ENCODE results near the gene GRIN2B.

The GRIN2B gene

GRCh38 chr12:13952096-13952495, 29.3 kb downstream of the GRIN2B start:
- no peaks in the 10 kb centered on the region for H3K36me3 ChIP-seq (ENCODE audit: insufficient read depth)
- no peak overlapping the region for H3K27ac ChIP-seq
- H3K27me3 ChIP-seq (ENCODE audit: insufficient read depth, low read depth) = no peaks in the 10 kb centered on the region
- no peak overlapping the region for H3K4me3 ChIP-seq (IDR thresholded peaks at IDR 0.05; ENCODE audit: insufficient read depth, low read depth, low read length)
- no peak overlapping the region for H3K9ac ChIP-seq
- no peaks in the 10 kb centered on the region for H3K4me1 ChIP-seq (ENCODE audit: low read depth, poor library complexity, severe bottlenecking)
- TF ChIP-seq, protein P1, sequence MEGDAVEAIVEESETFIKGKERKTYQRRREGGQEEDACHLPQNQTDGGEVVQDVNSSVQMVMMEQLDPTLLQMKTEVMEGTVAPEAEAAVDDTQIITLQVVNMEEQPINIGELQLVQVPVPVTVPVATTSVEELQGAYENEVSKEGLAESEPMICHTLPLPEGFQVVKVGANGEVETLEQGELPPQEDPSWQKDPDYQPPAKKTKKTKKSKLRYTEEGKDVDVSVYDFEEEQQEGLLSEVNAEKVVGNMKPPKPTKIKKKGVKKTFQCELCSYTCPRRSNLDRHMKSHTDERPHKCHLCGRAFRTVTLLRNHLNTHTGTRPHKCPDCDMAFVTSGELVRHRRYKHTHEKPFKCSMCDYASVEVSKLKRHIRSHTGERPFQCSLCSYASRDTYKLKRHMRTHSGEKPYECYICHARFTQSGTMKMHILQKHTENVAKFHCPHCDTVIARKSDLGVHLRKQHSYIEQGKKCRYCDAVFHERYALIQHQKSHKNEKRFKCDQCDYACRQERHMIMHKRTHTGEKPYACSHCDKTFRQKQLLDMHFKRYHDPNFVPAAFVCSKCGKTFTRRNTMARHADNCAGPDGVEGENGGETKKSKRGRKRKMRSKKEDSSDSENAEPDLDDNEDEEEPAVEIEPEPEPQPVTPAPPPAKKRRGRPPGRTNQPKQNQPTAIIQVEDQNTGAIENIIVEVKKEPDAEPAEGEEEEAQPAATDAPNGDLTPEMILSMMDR (conservative IDR thresholded peaks at IDR 0.05; ENCODE audit: low read depth, low read length) = no peak
- no peaks in the 10 kb centered on the region for H3K79me2 ChIP-seq (ENCODE audit: insufficient read depth, low read depth)
- no peak overlapping the region for H3K4me2 ChIP-seq
- H2AFZ ChIP-seq (ENCODE audit: low read depth) = no peak overlapping the region
- H4K20me1 ChIP-seq (ENCODE audit: insufficient read depth) = no peaks in the 10 kb centered on the region

- TF ChIP-seq, protein P1 (conservative IDR thresholded peaks at IDR 0.05; ENCODE audit: low read depth, low read length) = no peak
- no peaks in the 10 kb centered on the region for H3K36me3 ChIP-seq (ENCODE audit: insufficient read depth)
Observed at GRCh38 chr12:13950502-13950901, 30.9 kb downstream of the GRIN2B start.

DNA sequence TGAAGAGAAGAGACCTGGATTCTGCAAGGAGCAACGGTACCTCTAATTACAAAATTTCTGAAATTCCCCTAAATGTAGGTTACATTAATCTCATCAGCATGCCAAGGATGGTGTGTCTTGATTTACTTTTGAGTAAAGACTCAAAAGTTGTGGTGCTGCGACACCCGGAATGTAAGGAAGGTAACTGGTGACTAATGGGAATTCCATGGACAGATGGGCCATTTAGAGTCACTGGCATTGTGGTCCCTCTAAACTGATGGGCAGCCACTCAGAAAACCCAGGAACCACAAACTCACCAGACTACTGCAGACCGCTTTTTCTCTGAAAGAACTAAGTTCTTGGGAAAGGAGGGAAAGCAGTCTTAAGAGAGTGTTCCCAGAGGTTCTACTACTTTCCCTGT, 32.8 kb downstream of the GRIN2B start:
- Histone ChIP-seq H4K20me1 (ENCODE audit: insufficient read depth) (no peaks in the 10 kb centered on the region), H3K27ac (no peak overlapping the region), H3K27me3 (ENCODE audit: insufficient read depth, low read depth) (no peaks in the 10 kb centered on the region), H3K4me2 (no peak overlapping the region), H3K79me2 (ENCODE audit: insufficient read depth, low read depth) (no peaks in the 10 kb centered on the region), H2AFZ (ENCODE audit: low read depth) (no peak overlapping the region), H3K9ac (no peak overlapping the region), H3K4me3 (IDR thresholded peaks at IDR 0.05; ENCODE audit: insufficient read depth, low read depth, low read length) (no peak overlapping the region), H3K36me3 (ENCODE audit: insufficient read depth) (no peaks in the 10 kb centered on the region), H3K4me1 (ENCODE audit: low read depth, poor library complexity, severe bottlenecking) (no peaks in the 10 kb centered on the region)
- TF ChIP-seq, protein P1 (conservative IDR thresholded peaks at IDR 0.05; ENCODE audit: low read depth, low read length) = no peak

More at GRCh38 chr12:13950502-13950901, 30.9 kb downstream of the GRIN2B start:
- Histone ChIP-seq H3K79me2 (ENCODE audit: insufficient read depth, low read depth) (no peaks in the 10 kb centered on the region), H3K27me3 (ENCODE audit: insufficient read depth, low read depth) (no peaks in the 10 kb centered on the region), H4K20me1 (ENCODE audit: insufficient read depth) (no peaks in the 10 kb centered on the region), H3K4me1 (ENCODE audit: low read depth, poor library complexity, severe bottlenecking) (no peaks in the 10 kb centered on the region), H3K27ac (no peak overlapping the region), H3K9ac (no peak overlapping the region), H3K4me3 (IDR thresholded peaks at IDR 0.05; ENCODE audit: insufficient read depth, low read depth, low read length) (no peak overlapping the region), H2AFZ (ENCODE audit: low read depth) (no peak overlapping the region), H3K4me2 (no peak overlapping the region)

- no peak overlapping the region for H3K27ac ChIP-seq
- no peak overlapping the region for H2AFZ ChIP-seq (ENCODE audit: low read depth)
- no peak overlapping the region for H3K4me2 ChIP-seq
- no peak overlapping the region for H3K4me3 ChIP-seq (IDR thresholded peaks at IDR 0.05; ENCODE audit: insufficient read depth, low read depth, low read length)
- H3K36me3 ChIP-seq (ENCODE audit: insufficient read depth) = no peaks in the 10 kb centered on the region
- TF ChIP-seq, protein P1 (conservative IDR thresholded peaks at IDR 0.05; ENCODE audit: low read depth, low read length) = no peak
- no peaks in the 10 kb centered on the region for H3K27me3 ChIP-seq (ENCODE audit: insufficient read depth, low read depth)
- H3K9ac ChIP-seq = no peak overlapping the region
- no peaks in the 10 kb centered on the region for H4K20me1 ChIP-seq (ENCODE audit: insufficient read depth)
- no peaks in the 10 kb centered on the region for H3K4me1 ChIP-seq (ENCODE audit: low read depth, poor library complexity, severe bottlenecking)
- no peaks in the 10 kb centered on the region for H3K79me2 ChIP-seq (ENCODE audit: insufficient read depth, low read depth)
Observed at GRCh38 chr12:13947276-13947946, 34.0 kb downstream of the GRIN2B start.
